Upper lobe of left lung (tissue), 6 donors: ENCODE results near the gene INO80C. TPM values are rescaled to one million over a fixed set of nuclear protein-coding genes. Genes with fewer than 3 reads are reported as not detected.
"Not testable (repeated sequence)": the region's sequence is repeated elsewhere in the genome, so short reads cannot be mapped to it uniquely, and the experiment has no call there.

Source experiments
- ATAC-seq, 2 donors: fragments of 200-7000 bp; cut with Tn5 transposase; one replicate each; pipeline ENCODE4 v1.9.1; 2022; ENCODE audit warnings: mild to moderate bottlenecking in 2 of 2, moderate library complexity in 2 of 2; ENCODE audit not compliant: low FRiP score in 2 of 2
- DNase-seq, 2 donors: peaks; one replicate each; pipeline ENCODE4 v3.0.0-alpha.2; 2019 to 2020
- H3K27ac ChIP-seq, 4 donors: fragments of 200-600 bp; sonication (generic); one replicate each; pipeline ENCODE4 v1.5.1; 2016 to 2019
- H3K27me3 ChIP-seq, 4 donors: fragments of 200-600 bp; sonication (generic); one replicate each; pipeline ENCODE4 v1.5.1; 2017 to 2019
- H3K36me3 ChIP-seq, 4 donors: fragments of 200-600 bp; sonication (generic); one replicate each; pipeline ENCODE4 v1.5.1; 2016 to 2019
- H3K4me1 ChIP-seq, 4 donors: fragments of 200-600 bp; sonication (generic); one replicate each; pipeline ENCODE4 v1.5.1; 2018 to 2019
- H3K4me3 ChIP-seq, 4 donors: fragments of 200-600 bp; sonication (generic); one replicate each; pipeline ENCODE4 v1.5.1; 2017 to 2019; ENCODE audit warnings: mild to moderate bottlenecking in 2 of 4, moderate library complexity in 1 of 4
- H3K9me3 ChIP-seq, 4 donors: fragments of 200-600 bp; sonication (generic); one replicate each; pipeline ENCODE4 v1.5.1; 2018 to 2019
- CTCF ChIP-seq, 6 experiments: fragments of 450-650 bp in 4 of 6; fragments of 200-600 bp in 2 of 6; sonication (generic) in 2 of 6; IDR thresholded peaks; one replicate each; pipeline ENCODE4 v1.5.1; 2016 to 2019; ENCODE audit warnings: antibody characterized with exemption in 6 of 6
- EP300 ChIP-seq, 4 donors: sonication (generic); formaldehyde crosslinking; IDR thresholded peaks; one replicate each; pipeline ENCODE4 v1.5.1; 2017; ENCODE audit warnings: antibody characterized with exemption in 4 of 4, control low read depth in 2 of 4
- POLR2A ChIP-seq, 4 donors: fragments of 450-650 bp; IDR thresholded peaks; one replicate each; pipeline ENCODE4 v1.5.1; 2016 to 2017; ENCODE audit warnings: antibody characterized with exemption in 4 of 4, mild to moderate bottlenecking in 2 of 4
- POLR2AphosphoS5 ChIP-seq, 2 donors: sonication (generic); formaldehyde crosslinking; IDR thresholded peaks; one replicate each; pipeline ENCODE4 v1.5.1; 2017; ENCODE audit warnings: antibody characterized with exemption in 2 of 2
- WGBS, 2 donors: methylation state at CpG; one replicate each; pipeline ENCODE4 v1.1.5; 2017 to 2018; 5-methylcytosine and 5-hydroxymethylcytosine counted together
- total RNA-seq, 6 donors: library from RNA; depleted of rRNA in 4 of 6; stranded (reverse); fragments of >200 nt in 4 of 6; gene quantifications; one replicate each; pipeline versions ENCODE4 v1.1.0 to v1.2.1, GENCODE V29; 2016 to 2021
- donor health status: DM: no; HTN: no; CAD: no; lungs with moderate emphysema.
- donor health status: DM: no; HTN: yes; CAD: no; lungs with severe emphysema.

Gene INO80C
- total RNA-seq, 6 donors from 2014 or later = 8.7 to 87.0 (median 19.6) TPM

- Histone ChIP-seq H3K4me3 (no peak overlapping the region), H3K36me3 (no peaks in the 10 kb centered on the region), H3K27ac (no peak overlapping the region), H3K9me3 (no peaks in the 10 kb centered on the region), H3K4me1 (peaks cover 8 to 23% (median 17%) of the 10 kb centered on the region in 4 donors), H3K27me3 (no peaks in the 10 kb centered on the region)
- ATAC-seq = peak in 1 of 2 donors; percentile 47
- DNase-seq = no peak
- 88 to 89% methylated on average over 10 of the region's 10 CpGs for WGBS, 2 donors
- TF ChIP-seq POLR2A (IDR thresholded peaks at IDR 0.05) = no peak
- TF ChIP-seq CTCF (IDR thresholded peaks at IDR 0.05) = no peak
- TF ChIP-seq EP300 (IDR thresholded peaks at IDR 0.05) = no peak
- TF ChIP-seq POLR2AphosphoS5 (IDR thresholded peaks at IDR 0.05) = no peak
These were observed 41.6 kb downstream of the INO80C start for GRCh38 chr18:35455926-35456763.

- no peak for ATAC-seq
- no peak for DNase-seq
- Histone ChIP-seq H3K4me3 (no peak overlapping the region), H3K9me3 (no peaks in the 10 kb centered on the region), H3K27ac (no peak overlapping the region), H3K27me3 (no peaks in the 10 kb centered on the region), H3K36me3 (no peaks in the 10 kb centered on the region), H3K4me1 (peaks cover 8 to 18% (median 15%) of the 10 kb centered on the region in 4 donors)
- TF ChIP-seq POLR2A (IDR thresholded peaks at IDR 0.05) (no peak), EP300 (IDR thresholded peaks at IDR 0.05) (no peak), POLR2AphosphoS5 (IDR thresholded peaks at IDR 0.05) (no peak), CTCF (IDR thresholded peaks at IDR 0.05) (no peak)
These were observed 43.0 kb downstream of the INO80C start for GRCh38 chr18:35454803-35455202.

GRCh38 chr18:35453065-35453464 lies 44.7 kb downstream of the INO80C start:
- not testable (repeated sequence) for H3K27ac ChIP-seq, H3K27me3 ChIP-seq, H3K9me3 ChIP-seq, ATAC-seq, H3K4me3 ChIP-seq, H3K4me1 ChIP-seq, H3K36me3 ChIP-seq, DNase-seq
- 85 to 87% methylated on average over 4 of the region's 4 CpGs for WGBS, 2 donors

GRCh38 chr18:35451916-35452315 lies 45.8 kb downstream of the INO80C start:
- Histone ChIP-seq H3K36me3 (no peaks in the 10 kb centered on the region), H3K27me3 (no peaks in the 10 kb centered on the region), H3K4me1 (no peaks in the 10 kb centered on the region), H3K9me3 (no peaks in the 10 kb centered on the region), H3K4me3 (no peak overlapping the region), H3K27ac (no peak overlapping the region)
- no peak for TF ChIP-seq POLR2A (IDR thresholded peaks at IDR 0.05)
- no peak for TF ChIP-seq POLR2AphosphoS5 (IDR thresholded peaks at IDR 0.05)
- TF ChIP-seq EP300 (IDR thresholded peaks at IDR 0.05) = no peak
- no peak for TF ChIP-seq CTCF (IDR thresholded peaks at IDR 0.05)
- WGBS, 2 donors = 96 to 98% methylated on average over 1 of the region's 1 CpG
- DNase-seq (no peak), ATAC-seq (no peak)

- H3K36me3 ChIP-seq = no peaks in the 10 kb centered on the region
- TF ChIP-seq EP300 (IDR thresholded peaks at IDR 0.05) (no peak), POLR2A (IDR thresholded peaks at IDR 0.05) (no peak), CTCF (IDR thresholded peaks at IDR 0.05) (no peak), POLR2AphosphoS5 (IDR thresholded peaks at IDR 0.05) (no peak)
- 82 to 85% methylated on average over 3 of the region's 3 CpGs for WGBS, 2 donors
- H3K27me3 ChIP-seq = no peaks in the 10 kb centered on the region
- no peaks in the 10 kb centered on the region for H3K4me1 ChIP-seq
- ATAC-seq (no peak), DNase-seq (no peak)
- no peak overlapping the region for H3K27ac ChIP-seq
- no peaks in the 10 kb centered on the region for H3K9me3 ChIP-seq
- H3K4me3 ChIP-seq = no peak overlapping the region
These were observed 46.7 kb downstream of the INO80C start for GRCh38 chr18:35451032-35451431.
